Ovary (tissue), 9 donors: ENCODE measurements around the gene HAUS6. TPM values are rescaled to one million over a fixed set of nuclear protein-coding genes. Genes with fewer than 3 reads are reported as not detected.
"Not testable (repeated sequence)": the region's sequence is repeated elsewhere in the genome, so short reads cannot be mapped to it uniquely, and the experiment has no call there.

Experiments
- DNase-seq, 5 donors: peaks; one replicate each; pipeline ENCODE4 v3.0.0-alpha.2; 2019 to 2020
- H3K27ac ChIP-seq, 2 donors: fragments of 200-600 bp; one replicate each; pipeline versions ENCODE4 v1.5.1 to v1.8.0; 2019 to 2022
- H3K27me3 ChIP-seq: fragments of 200-600 bp; one replicate; pipeline ENCODE4 v1.8.0; 2022
- H3K36me3 ChIP-seq: fragments of 200-600 bp; sonication (generic); one replicate; pipeline ENCODE4 v1.5.1; 2019
- H3K4me1 ChIP-seq: one replicate; pipeline ENCODE4 v1.8.1; 2013; ENCODE audit warnings: mild to moderate bottlenecking, moderate library complexity; ENCODE audit not compliant: insufficient read depth
- H3K4me3 ChIP-seq: fragments of 200-600 bp; sonication (generic); one replicate; pipeline ENCODE4 v1.5.1; 2017
- H3K9me3 ChIP-seq, 2 donors: fragments of 200-600 bp in 1 of 2; sonication (generic) in 1 of 2; one replicate each; pipeline versions ENCODE4 v1.5.1 to v1.8.1; 2013 to 2019; ENCODE audit warnings: mild to moderate bottlenecking in 1 of 2, moderate library complexity in 1 of 2
- CTCF ChIP-seq, 3 donors: fragments of 450-650 bp in 2 of 3; fragments of 200-600 bp in 1 of 3; IDR thresholded peaks; one replicate each; pipeline versions ENCODE4 v1.5.1 to v1.8.0; 2016 to 2022; ENCODE audit warnings: antibody characterized with exemption in 3 of 3, mild to moderate bottlenecking in 1 of 3
- EP300 ChIP-seq: sonication (generic); formaldehyde crosslinking; IDR thresholded peaks from one replicate; pipeline ENCODE4 v1.6.1; 2017; ENCODE audit warnings: antibody characterized with exemption
- POLR2A ChIP-seq: fragments of 450-650 bp; IDR thresholded peaks from one replicate; pipeline ENCODE4 v1.6.1; 2017; ENCODE audit warnings: antibody characterized with exemption, mild to moderate bottlenecking, moderate library complexity
- WGBS, 3 donors: extraction: QIAGEN DNeasy Blood & Tissue Kit in 1 of 3; methylation state at CpG; one replicate each; pipeline versions ENCODE4 v1.1.5 to v1.1.7; 2013 to 2017; 5-methylcytosine and 5-hydroxymethylcytosine counted together
- intact Hi-C, 4 donors: fragments of 100-400 bp; cut with DNase I; formaldehyde crosslinking; loops; one replicate each; pipeline versions ENCODE4 v1.11.0 to v1.15.1; 2022 to 2023
- polyA plus RNA-seq, 2 donors: library from polyadenylated mRNA; stranded (reverse); fragments of 200-250 nt in 1 of 2; fragments of 350-450 nt in 1 of 2; fragmentation: Illumina TruSeq in 1 of 2; extraction: RNeasy Lipid Tissue Mini Kit (QIAGEN cat#74804) in 1 of 2; gene quantifications; one replicate each; pipeline ENCODE4 v1.2.3, GENCODE V29; 2013 to 2014
- total RNA-seq, 7 donors: library from RNA; depleted of rRNA in 2 of 7; stranded (reverse); fragments of >200 nt in 2 of 7; fragmentation: NEBNext Ultra II Directional in 3 of 7; extraction: Animal tissue kit (Norgen Biotek cat#: 25700) in 3 of 7; gene quantifications; one replicate each; pipeline versions ENCODE4 v1.1.0 to v1.2.4, GENCODE V29; 2016 to 2023
- donor health status: DM: no; HTN: no; CAD: no; lungs with moderate emphysema.
- donor health status: DM: no; HTN: no; CAD: no.
- donor health status: Bipolar disorder and iron deficiency.
- donor health status: DM: yes; HTN: yes; CAD: no.
- donor health status: DM: no; HTN: no; CAD: no.
- donor health status: DM: yes; HTN: yes; CAD: no.

The HAUS6 gene
- total and polyA plus RNA-seq, 9 donors: 4.6 to 13.1 (median 9.7) TPM

GRCh38 chr9:19114680-19115270 is 12.1 kb upstream of the HAUS6 start:
- H3K27ac ChIP-seq: no peak overlapping the region
- H3K4me3 ChIP-seq: no peak overlapping the region
- intact Hi-C loops: no loop called here
- H3K27me3 ChIP-seq: no peaks in the 10 kb centered on the region
- H3K4me1 ChIP-seq: no peaks in the 10 kb centered on the region
- no peaks in the 10 kb centered on the region for H3K36me3 ChIP-seq
- no peaks in the 10 kb centered on the region for H3K9me3 ChIP-seq
- TF ChIP-seq POLR2A (no peak), CTCF (IDR thresholded peaks at IDR 0.05) (no peak), EP300 (no peak)
- no peak for DNase-seq
- WGBS, 3 donors: 88 to 97% (median 90%) methylated on average over 3 of the region's 3 CpGs

DNA sequence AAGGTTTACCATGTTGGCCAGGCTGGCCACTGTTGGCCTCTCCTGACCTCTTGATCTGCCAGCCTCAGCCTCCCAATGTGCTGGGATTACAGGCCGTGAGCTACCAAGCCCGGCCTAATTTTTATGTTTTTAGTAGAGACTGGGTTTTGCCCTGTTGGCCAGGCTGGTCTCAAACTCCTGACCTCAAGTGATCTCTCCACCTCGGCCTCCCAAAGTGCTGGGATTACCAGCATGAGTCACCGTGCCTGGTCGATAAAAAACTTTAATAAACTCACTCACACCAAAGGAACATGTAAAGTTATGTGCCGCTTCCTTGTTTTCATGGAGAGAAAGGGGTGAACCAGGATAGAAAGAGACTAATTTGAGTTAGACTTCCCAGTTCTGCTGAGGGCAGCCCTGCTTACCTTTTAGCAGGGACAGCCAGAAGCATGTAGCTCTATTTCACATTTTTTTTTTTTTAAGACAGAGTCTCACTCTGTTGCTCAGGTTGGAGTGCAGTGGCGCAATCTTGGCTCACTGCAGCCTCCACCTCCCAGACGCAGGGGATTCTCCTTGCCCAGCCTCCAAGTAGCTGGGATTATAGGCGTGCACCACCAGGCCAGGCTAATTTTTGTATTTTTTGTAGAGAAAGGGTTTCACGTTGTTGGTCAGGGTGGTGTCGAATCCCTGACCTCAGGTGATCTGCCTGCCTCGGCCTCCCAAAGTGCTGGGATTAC is 11.4 kb upstream of the HAUS6 start:
- intact Hi-C loops: no loop called here
- Histone ChIP-seq H3K36me3 (no peaks in the 10 kb centered on the region), H3K27ac (no peak overlapping the region), H3K9me3 (no peaks in the 10 kb centered on the region), H3K4me3 (no peak overlapping the region), H3K27me3 (no peaks in the 10 kb centered on the region), H3K4me1 (no peaks in the 10 kb centered on the region)
- TF ChIP-seq EP300: no peak
- no peak for DNase-seq
- WGBS, 3 donors: 82 to 87% (median 84%) methylated on average over 12 of the region's 12 CpGs

DNA sequence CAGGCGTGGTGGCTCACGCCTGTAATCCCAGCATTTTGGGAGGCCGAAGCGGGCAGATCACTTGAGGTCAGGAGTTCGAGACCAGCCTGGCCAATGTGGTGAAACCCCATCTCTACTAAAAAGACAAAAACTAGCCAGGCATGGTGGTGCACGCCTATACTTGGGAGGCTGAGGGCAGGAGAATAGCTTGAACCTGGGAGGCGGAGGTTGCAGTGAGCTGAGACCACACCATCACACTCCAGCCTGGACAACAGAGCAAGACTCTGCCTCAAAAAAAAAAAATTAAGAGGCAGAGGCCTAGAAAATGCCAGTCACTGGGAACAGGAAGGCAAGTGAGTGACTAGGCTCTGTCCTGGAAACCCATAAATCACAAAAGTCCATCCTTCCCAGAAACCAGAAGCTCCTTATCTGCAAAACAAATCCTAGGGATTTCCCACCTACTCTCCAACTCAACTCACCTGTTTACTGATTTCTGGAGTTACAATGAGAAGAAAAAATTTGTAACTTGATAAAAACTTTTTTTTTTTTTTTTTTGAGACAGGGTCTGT is 10.4 kb upstream of the HAUS6 start:
- DNase-seq, H3K36me3 ChIP-seq, H3K27ac ChIP-seq, H3K4me1 ChIP-seq, H3K9me3 ChIP-seq, intact Hi-C loops, H3K4me3 ChIP-seq, H3K27me3 ChIP-seq: not testable (repeated sequence)
- 95 to 97% (median 95%) methylated on average over 7 of the region's 7 CpGs for WGBS, 3 donors

- Histone ChIP-seq H3K4me1 (no peaks in the 10 kb centered on the region), H3K27me3 (no peaks in the 10 kb centered on the region), H3K36me3 (no peaks in the 10 kb centered on the region), H3K4me3 (no peak overlapping the region), H3K9me3 (no peaks in the 10 kb centered on the region), H3K27ac (no peak overlapping the region)
- DNase-seq: no peak
- TF ChIP-seq EP300: no peak
- no peak for TF ChIP-seq CTCF (IDR thresholded peaks at IDR 0.05)
- TF ChIP-seq POLR2A: no peak
- intact Hi-C loops: loop anchor here in 1 of 4 donors (10.0 kb wide), 1 partner anchor 57 kb away; no protein-coding TSS in a partner anchor
Observed at GRCh38 chr9:19108038-19108437, 5.3 kb upstream of the HAUS6 start.

GRCh38 chr9:19104515-19105282 is 2.0 kb upstream of the HAUS6 start:
- TF ChIP-seq CTCF (IDR thresholded peaks at IDR 0.05) (no peak), POLR2A (no peak), EP300 (no peak)
- no peak overlapping the region for H3K4me3 ChIP-seq
- 29 to 37% (median 33%) methylated on average over 14 of the region's 14 CpGs for WGBS, 3 donors
- no peaks in the 10 kb centered on the region for H3K9me3 ChIP-seq
- no peaks in the 10 kb centered on the region for H3K27me3 ChIP-seq
- H3K36me3 ChIP-seq: no peaks in the 10 kb centered on the region
- intact Hi-C loops: loop anchor here in 1 of 4 donors (10.0 kb wide), 1 partner anchor 60 kb away; no protein-coding TSS in a partner anchor
- DNase-seq: no peak
- peaks cover 3% of the 10 kb centered on the region for H3K4me1 ChIP-seq
- no peak overlapping the region for H3K27ac ChIP-seq
